ENCODE results near the gene ZFAND6. TPM values are rescaled to one million over a fixed set of nuclear protein-coding genes. Genes with fewer than 3 reads are reported as not detected.

Gene ZFAND6
- total and polyA plus RNA-seq, 10 of the 15 experiments (the other 5 are each of a cell fraction or from before 2014, with no cell fraction given), result 78.9 to 179 (median 135) TPM

GRCh38 chr15:80011596-80011995 is 47.9 kb upstream of the ZFAND6 start:
- Histone ChIP-seq H3K4me3 (no peak overlapping the region), H3K4me2 (ENCODE audit: control insufficient read depth, insufficient read depth) (peak overlapping the region; percentile 93), H3K36me3 (ENCODE audit: control insufficient read depth in 2 of 2, insufficient read depth in 2 of 2, low read length in 1 of 2) (no peaks in the 10 kb centered on the region), H2AFZ (ENCODE audit: control insufficient read depth, low read depth, low read length) (no peak overlapping the region), H3K4me1 (ENCODE audit: control insufficient read depth, insufficient read depth, low read length) (peaks cover 43% of the 10 kb centered on the region), H3K27ac (ENCODE audit: control insufficient read depth, insufficient read depth) (peak overlapping the region; percentile 93), H3K27me3 (replicated peaks in 1 of 2; ENCODE audit: control insufficient read depth in 2 of 2, insufficient read depth in 2 of 2, low read length in 1 of 2) (no peaks in the 10 kb centered on the region), H3K9ac (ENCODE audit: control insufficient read depth, insufficient read depth, low read length) (peak overlapping the region; percentile 61), H3K79me2 (ENCODE audit: control insufficient read depth, insufficient read depth, low read length) (no peaks in the 10 kb centered on the region; the same call in 1 of the 2 replicates), H4K20me1 (ENCODE audit: control insufficient read depth, insufficient read depth) (no peaks in the 10 kb centered on the region), H3K9me3 (replicated peaks; ENCODE audit: control insufficient read depth, insufficient read depth, low read length) (peaks cover 10% of the 10 kb centered on the region; the same call in 2 of the 3 replicates)
- BruUV-seq (replicated peaks), result no TSS peak
- POLR2A ChIA-PET, result interaction anchor here (0.6 to 1.1 kb wide), 6 partner anchors 8 to 42 kb away, joined by 3 read pairs; no protein-coding TSS in a partner anchor
- DNase-seq (ENCODE audit: low read depth, low spot score) (no peak), ATAC-seq (no peak), FAIRE-seq (no peak)
- WGBS (ENCODE audit: insufficient coverage, insufficient replicate concordance, low lambda C conversion rate, missing lambda C conversion rate), result 1% methylated on average over 3 of the region's 3 CpGs
- in situ Hi-C loops (cut with MboI), result loop anchor here (25.0 kb wide), 1 partner anchor 1276 kb away; no protein-coding TSS in a partner anchor
- CTCF ChIA-PET, result interaction anchor here (1.0 to 1.7 kb wide), 3 partner anchors 8 to 18 kb away, joined by 4 to 8 read pairs (median 5); no protein-coding TSS in a partner anchor
- SMC1A ChIA-PET (ENCODE audit: uncharacterized antibody, unreplicated experiment), result interaction anchor here (0.7 to 4.3 kb wide), 10 partner anchors 10 to 162 kb away, joined by 3 to 20 read pairs (median 4); partner anchors contain the start of gene BCL2A1
- intact Hi-C loops (cut with micrococcal nuclease; ENCODE audit: unreplicated experiment), result loop anchor here (2.0 to 5.0 kb wide), 3 partner anchors 21 to 161 kb away; no protein-coding TSS in a partner anchor
- RAD21 ChIA-PET (ENCODE audit: unreplicated experiment), result interaction anchor here (0.9 to 2.2 kb wide), 8 partner anchors 10 to 61 kb away, joined by 3 to 10 read pairs (median 4); no protein-coding TSS in a partner anchor
- no peak for TF ChIP-seq ZBTB4 (CRISPR knock-in tag; IDR thresholded peaks at IDR 0.05)
- no peak for TF ChIP-seq CBFB (IDR thresholded peaks at IDR 0.05; ENCODE audit: low read depth)
- TF ChIP-seq E2F8 (IDR thresholded peaks at IDR 0.05; ENCODE audit: low read depth, partially characterized antibody), result no peak
- no peak for TF ChIP-seq CREB1 (IDR thresholded peaks at IDR 0.05; ENCODE audit: low read depth)

Data from GM12878 (cell line).